GM18870 (cell line): ENCODE results near the gene RNF215.
A peak's percentile ranks its signal among the peaks of the same experiment; 100 is the strongest.

ENCODE experiments used
- ATAC-seq: cut with Tn5 transposase; IDR thresholded peaks from one replicate; pipeline ENCODE4 v1.9.1; 2021; ENCODE audit warnings: moderate library complexity; ENCODE audit not compliant: unreplicated experiment

The RNF215 gene

GRCh38 chr22:30386960-30387827 is at the start of gene RNF215:
TSS of gene RNF215 (minus strand) at chr22:30387411. CDS start at chr22:30387313, 98 bp downstream.
- no peak for ATAC-seq

GRCh38 chr22:30436196-30436595 is 49.0 kb upstream of the RNF215 start:
- no peak for ATAC-seq

DNA sequence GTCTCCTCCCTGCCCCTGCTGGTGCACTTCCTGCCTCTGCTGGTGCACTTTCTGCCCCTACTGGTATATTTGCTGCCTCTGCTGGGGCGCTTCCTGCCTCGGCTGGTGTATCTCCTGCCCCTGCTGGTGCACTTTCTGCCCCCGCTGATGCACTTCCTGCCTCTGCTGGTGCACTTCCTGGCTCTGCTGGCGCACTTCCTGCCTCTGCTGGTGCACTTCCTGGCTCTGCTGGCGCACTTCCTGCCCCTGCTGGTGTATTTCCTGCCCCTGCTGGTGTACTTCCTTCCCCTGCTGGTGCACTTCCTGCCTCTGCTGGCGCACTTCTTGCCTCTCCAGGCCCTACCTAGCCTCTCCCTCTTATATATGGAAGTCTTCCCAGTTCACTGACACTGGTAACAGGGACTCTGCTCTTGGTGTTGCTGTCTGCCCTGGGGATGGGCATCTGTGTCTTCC is 48.5 kb upstream of the RNF215 start:
- no peak for ATAC-seq

DNA sequence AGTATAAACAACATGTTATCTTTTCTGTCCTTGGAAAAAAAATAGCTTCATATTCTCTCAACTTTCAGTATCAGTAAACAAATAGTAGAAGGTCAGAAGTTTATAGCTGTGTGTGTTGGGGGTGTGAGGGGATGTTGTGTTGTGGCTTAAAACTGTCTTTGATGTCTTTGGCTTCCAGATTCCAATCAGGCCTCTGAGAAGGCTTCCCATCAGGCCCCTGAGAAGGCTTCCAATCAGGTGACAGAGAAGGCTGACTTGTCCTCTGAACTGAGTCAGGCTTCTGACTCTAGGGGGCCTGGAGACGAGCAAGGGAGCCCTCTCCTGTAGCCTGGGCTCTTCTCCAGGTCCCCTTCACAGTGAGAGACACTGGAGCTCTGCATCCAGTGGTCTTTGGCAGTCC is 47.6 kb upstream of the RNF215 start:
- no peak for ATAC-seq

DNA sequence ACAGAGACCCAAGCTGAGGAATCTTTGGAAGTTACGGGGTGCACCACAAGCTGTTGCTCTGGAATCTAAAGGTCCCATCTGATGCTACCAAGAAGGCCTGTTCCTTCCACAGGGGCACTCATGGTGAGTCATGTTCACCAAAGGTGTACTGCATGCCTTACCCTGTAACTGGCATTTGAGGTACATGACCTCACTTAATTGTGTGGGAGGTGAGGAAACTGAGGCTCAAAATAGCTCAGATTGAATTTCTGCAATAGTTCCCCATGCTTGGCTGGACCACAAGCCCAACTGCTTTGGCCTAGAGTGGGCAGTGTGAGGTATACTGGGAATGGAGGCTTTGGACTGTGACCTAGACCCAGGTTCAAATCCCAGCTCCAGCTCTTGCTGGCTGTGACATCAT is 46.6 kb upstream of the RNF215 start:
- ATAC-seq, result no peak

DNA sequence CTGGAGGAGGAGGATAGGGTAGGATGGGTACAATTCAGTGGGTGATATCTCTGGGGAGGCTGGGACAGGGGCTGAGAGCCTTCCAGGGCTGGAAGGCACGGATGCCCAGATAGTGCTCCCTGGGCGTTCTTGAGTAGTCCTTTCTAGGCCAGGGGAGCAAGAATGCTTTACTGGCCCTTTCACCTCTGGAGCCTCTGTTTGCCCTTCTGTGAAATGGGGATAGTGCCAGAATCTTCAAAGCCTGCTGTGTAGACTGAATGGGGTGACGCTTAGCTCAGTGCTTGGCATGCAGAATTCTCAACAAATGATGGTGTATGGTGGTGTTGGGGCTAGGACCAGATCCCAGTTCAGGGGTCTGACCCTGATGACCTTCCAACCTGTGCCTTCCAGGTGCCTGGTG is 46.0 kb upstream of the RNF215 start:
- no peak for ATAC-seq

DNA sequence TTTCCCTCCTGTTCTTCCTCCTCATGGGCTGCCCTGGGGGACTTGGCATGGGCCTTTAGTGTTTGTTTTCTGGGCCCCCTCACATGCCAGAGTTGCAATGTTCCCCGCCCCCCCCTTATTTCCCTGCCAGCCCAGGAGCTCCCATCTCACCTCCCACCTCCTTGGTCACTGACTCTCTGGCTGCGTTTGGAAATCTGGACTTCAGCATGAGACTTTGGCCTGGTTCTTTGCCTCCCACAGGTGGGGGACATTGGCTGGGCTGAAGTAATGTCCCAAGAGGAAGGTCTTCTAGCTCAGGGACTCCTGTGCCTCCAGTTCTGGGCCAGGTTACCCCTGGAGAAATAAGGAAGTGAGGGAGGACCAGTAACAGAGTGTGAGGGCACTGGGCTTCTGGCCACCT is 45.3 kb upstream of the RNF215 start:
- ATAC-seq, result no peak

GRCh38 chr22:30432096-30432495 is 44.9 kb upstream of the RNF215 start:
- no peak for ATAC-seq

GRCh38 chr22:30430933-30431332 is 43.7 kb upstream of the RNF215 start:
- no peak for ATAC-seq

GRCh38 chr22:30429887-30430286 is 42.7 kb upstream of the RNF215 start:
- ATAC-seq, result no peak

DNA sequence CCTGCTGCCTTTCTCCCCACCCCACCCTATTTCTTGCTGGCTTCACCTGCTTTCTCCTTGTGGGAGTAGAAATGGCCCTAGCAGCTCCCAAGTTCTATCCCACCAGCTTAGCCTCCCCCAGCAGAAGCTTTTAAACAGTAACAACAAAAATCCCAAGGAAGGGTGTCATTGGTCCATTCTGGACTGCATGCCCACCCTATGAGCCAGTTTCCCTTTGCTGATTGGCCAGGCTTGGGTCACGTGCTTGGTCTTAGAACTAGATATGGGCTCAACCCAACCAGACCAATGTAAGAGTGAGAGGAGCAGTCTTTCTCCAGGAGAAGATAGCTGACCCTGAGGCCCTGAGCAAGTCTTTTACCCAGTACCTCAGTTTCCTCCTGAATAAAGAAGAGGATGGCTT is 40.7 kb upstream of the RNF215 start:
- no peak for ATAC-seq

DNA sequence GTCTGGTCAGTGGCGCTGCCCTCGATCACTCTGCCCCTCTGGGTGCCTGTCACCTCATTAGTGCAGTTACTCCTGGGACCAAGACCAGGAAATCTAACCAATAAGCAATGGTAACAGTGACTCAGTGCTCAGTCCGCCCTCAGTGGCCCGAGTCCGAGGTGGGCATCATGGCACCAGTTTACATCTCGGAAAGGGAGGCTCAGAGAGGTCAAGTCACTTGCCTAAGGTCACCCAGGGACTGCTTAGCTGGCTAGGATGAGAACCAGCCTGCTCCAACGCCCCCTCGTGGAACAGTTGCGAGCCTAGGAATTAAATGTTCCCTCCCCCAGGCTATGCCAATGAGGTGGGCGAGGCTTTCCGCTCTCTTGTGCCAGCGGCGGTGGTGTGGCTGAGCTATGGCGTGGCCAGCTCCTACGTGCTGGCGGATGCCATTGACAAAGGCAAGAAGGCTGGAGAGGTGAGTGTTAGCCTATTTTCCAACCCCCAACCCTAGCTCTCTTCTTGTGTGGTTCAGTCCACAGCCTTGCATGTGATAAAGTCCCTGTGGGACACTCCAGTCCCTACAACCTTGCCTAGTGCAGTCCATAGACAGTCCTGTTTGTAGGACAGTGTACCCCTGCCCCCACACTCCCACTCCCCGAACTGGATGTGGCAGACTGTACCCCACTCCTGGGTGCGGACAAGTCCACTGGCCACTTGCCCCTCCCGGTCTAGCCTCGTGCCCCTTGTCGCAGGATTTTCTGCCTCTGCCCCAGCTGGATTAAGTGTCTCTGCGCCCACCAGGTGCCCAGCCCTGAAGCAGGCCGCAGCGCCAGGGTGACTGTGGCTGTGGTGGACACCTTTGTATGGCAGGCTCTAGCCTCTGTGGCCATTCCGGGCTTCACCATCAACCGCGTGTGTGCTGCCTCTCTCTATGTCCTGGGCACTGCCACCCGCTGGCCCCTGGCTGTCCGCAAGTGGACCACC is 39.5 kb upstream of the RNF215 start:
- ATAC-seq, result no peak

- no peak for ATAC-seq
These were observed 38.6 kb upstream of the RNF215 start, which contains the start of gene MTFP1 for GRCh38 chr22:30425616-30426387. TSS of gene MTFP1 (plus strand) at chr22:30425768. CDS start at chr22:30425880, 112 bp downstream.

DNA sequence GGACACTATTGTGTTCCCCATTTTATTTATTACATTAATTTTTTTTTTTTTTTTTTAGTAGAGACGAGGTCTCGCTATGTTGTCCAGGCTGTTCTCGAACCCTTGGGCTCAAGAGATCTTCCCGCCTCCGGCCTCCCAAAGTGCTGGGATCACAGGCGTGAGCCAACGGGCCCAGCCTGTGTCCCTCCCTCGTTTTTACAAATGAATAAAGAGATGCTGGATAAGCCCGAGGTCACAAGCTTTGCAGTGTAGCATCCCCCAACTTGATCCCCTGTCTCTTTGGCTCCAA is 38.1 kb upstream of the RNF215 start:
- ATAC-seq, result no peak

DNA sequence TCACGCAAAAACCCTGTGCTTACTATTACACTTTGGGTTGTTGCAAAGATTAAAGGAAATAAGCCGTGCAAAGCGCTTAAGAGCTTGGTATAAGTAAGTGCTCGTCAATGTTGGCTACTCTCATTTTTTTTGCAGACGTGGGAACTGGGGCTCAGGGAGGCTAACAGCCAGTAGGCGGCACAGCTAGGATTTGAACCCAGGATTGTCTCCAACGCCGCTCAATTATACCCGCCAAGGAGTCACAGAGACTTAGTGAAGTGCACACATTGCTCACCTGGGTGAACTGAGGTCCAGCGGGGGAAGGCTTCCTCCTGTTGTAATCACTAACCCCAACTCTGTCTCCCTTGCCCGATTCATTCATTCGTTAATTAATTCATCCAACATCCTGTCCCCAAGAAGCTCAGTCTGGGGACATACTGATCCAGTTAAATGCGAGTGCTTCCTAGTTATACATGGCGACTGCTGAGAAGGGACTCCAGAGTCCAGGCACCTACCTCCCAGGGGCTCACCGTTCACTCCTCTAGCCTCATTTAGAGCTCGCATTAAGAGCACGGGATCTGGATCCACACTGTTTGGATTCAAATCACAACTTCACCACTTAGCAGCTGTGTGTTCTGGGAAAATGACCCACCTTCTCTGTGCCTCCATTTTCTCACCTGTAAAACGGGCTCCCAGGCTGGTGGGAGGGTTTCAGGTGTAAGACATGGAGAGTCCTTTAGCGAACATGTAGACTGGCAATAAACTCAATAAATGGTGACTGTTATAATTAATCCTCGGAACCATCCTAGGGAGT is 37.5 kb upstream of the RNF215 start:
- no peak for ATAC-seq

- peak; percentile 79 for ATAC-seq
These were observed 36.8 kb upstream of the RNF215 start for GRCh38 chr22:30423959-30424533.

GRCh38 chr22:30423301-30423958 is 36.2 kb upstream of the RNF215 start:
- peak; percentile 29 for ATAC-seq

DNA sequence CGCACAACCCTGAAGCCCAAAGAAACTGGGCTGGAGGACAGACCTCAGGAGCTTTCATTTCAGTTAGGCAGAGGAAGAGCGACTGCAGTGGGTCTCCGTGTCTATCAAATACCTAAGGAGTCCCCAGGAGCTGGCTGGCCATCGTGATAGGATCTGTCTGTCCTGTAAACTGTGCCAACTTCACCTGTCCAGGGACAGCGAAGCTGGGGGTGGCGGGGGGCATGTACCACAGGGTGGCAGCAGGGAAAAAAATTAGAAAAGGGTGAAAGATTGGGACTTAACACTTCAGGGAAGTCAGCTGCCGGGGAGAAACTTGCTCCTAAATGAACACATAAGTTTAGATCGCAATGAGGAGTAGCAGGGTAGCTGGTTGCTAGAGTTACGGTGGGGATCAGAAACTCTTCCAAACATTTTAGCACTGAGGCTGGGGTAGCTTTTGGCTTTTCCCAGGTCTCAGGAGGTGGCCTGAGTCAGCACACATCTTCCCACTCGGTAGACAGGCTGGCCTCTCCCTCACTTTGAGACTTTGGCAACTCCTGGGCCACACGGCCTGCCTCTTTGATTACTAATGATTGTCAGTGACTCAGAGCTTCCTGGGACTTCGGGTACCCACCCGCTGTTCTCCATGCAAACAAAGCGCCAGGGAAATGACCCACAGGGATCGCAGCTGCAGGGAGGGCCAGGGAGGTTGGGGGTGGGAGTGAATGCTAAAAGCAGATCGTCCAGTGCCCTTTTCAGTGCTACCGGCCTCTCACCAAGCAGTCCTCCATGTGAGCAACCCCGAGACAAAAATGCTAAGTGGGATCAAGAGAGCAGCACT is 35.5 kb upstream of the RNF215 start:
- no peak for ATAC-seq
